ENCODE data around the gene DAGLA. TPM values are rescaled to one million over a fixed set of nuclear protein-coding genes. Genes with fewer than 3 reads are reported as not detected.

The DAGLA gene
- total and polyA plus RNA-seq, 8 donors: under 0.01 to 27.2 (median 1.0) TPM

- Histone ChIP-seq H3K36me3 (no peaks in the 10 kb centered on the region), H3K4me1 (peaks cover 25 to 45% (median 36%) of the 10 kb centered on the region in 4 donors), H3K27ac (peak overlapping the region; percentile 89 to 93 (median 91)), H3K9me3 (no peaks in the 10 kb centered on the region), H3K27me3 (peaks cover 0 to 25% (median 0%) of the 10 kb centered on the region in 3 donors), H3K4me3 (peak overlapping the region; percentile 50 to 66 (median 59))
- intact Hi-C loops (cut with DNase I; ENCODE audit: low total_unique reads): no loop called here
- peak in 1 of 2 donors; percentile 42 for DNase-seq
- 13 to 29% (median 17%) methylated on average over 16 to 17 of the region's 17 CpGs for WGBS, 5 donors
- TF ChIP-seq, protein P1, sequence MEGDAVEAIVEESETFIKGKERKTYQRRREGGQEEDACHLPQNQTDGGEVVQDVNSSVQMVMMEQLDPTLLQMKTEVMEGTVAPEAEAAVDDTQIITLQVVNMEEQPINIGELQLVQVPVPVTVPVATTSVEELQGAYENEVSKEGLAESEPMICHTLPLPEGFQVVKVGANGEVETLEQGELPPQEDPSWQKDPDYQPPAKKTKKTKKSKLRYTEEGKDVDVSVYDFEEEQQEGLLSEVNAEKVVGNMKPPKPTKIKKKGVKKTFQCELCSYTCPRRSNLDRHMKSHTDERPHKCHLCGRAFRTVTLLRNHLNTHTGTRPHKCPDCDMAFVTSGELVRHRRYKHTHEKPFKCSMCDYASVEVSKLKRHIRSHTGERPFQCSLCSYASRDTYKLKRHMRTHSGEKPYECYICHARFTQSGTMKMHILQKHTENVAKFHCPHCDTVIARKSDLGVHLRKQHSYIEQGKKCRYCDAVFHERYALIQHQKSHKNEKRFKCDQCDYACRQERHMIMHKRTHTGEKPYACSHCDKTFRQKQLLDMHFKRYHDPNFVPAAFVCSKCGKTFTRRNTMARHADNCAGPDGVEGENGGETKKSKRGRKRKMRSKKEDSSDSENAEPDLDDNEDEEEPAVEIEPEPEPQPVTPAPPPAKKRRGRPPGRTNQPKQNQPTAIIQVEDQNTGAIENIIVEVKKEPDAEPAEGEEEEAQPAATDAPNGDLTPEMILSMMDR (IDR thresholded peaks at IDR 0.05): no peak
- TF ChIP-seq POLR2AphosphoS5 (IDR thresholded peaks at IDR 0.05) (no peak), EP300 (IDR thresholded peaks at IDR 0.05) (no peak), POLR2A (IDR thresholded peaks at IDR 0.05) (no peak)
These were observed 72.8 kb downstream of the DAGLA start for GRCh38 chr11:61752925-61753521.

GRCh38 chr11:61753672-61754071 lies 73.5 kb downstream of the DAGLA start:
- intact Hi-C loops (cut with DNase I; ENCODE audit: low total_unique reads): no loop called here
- WGBS, 5 donors: 30 to 65% (median 45%) methylated on average over 5 of the region's 5 CpGs

GRCh38 chr11:61754534-61755482 lies 74.6 kb downstream of the DAGLA start:
- 33 to 60% (median 51%) methylated on average over 15 to 31 of the region's 31 CpGs for WGBS, 5 donors
- Histone ChIP-seq H3K4me3 (peak overlapping the region; percentile 50 to 66 (median 59)), H3K36me3 (no peaks in the 10 kb centered on the region), H3K4me1 (peaks cover 35 to 52% (median 51%) of the 10 kb centered on the region in 4 donors), H3K9me3 (no peaks in the 10 kb centered on the region), H3K27me3 (peaks cover 0 to 30% (median 0%) of the 10 kb centered on the region in 3 donors), H3K27ac (peak overlapping the region; percentile 89 to 93 (median 91))
- peak; percentile 71 to 85 for DNase-seq
- TF ChIP-seq EP300 (IDR thresholded peaks at IDR 0.05) (no peak), POLR2AphosphoS5 (IDR thresholded peaks at IDR 0.05) (peak in 2 of 3 donors; percentile 21 to 39)
- intact Hi-C loops (cut with DNase I; ENCODE audit: low total_unique reads): no loop called here

More at GRCh38 chr11:61753672-61754071, 73.5 kb downstream of the DAGLA start:
- no peaks in the 10 kb centered on the region for H3K36me3 ChIP-seq
- H3K4me1 ChIP-seq: peaks cover 29 to 50% (median 41%) of the 10 kb centered on the region in 4 donors
- H3K9me3 ChIP-seq: no peaks in the 10 kb centered on the region
- no peak for TF ChIP-seq EP300 (IDR thresholded peaks at IDR 0.05)
- TF ChIP-seq POLR2A (IDR thresholded peaks at IDR 0.05): no peak
- TF ChIP-seq, protein P1 (IDR thresholded peaks at IDR 0.05): no peak
- no peak for TF ChIP-seq POLR2AphosphoS5 (IDR thresholded peaks at IDR 0.05)
- peak overlapping the region; percentile 50 to 66 (median 59) for H3K4me3 ChIP-seq
- peak in 1 of 2 donors; percentile 31 for DNase-seq
- peaks cover 0 to 31% (median 0%) of the 10 kb centered on the region in 3 donors for H3K27me3 ChIP-seq
- H3K27ac ChIP-seq: peak overlapping the region; percentile 89 to 93 (median 91)

DNA sequence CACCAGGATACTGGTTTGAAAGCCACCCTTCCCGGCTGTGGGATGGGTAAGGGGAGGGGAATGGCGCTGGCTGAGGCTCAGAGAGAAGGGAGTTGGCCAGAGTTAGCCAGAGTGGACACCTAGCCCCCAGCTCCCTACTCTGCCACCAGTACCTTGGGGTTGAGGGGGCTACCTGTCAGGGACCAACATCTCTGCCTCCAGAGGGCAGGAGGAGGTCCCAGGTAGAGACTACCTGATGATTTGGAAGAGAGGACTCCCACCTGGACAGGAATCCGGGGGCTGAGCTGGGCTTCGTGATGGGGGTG lies 75.9 kb downstream of the DAGLA start:
- intact Hi-C loops (cut with DNase I; ENCODE audit: low total_unique reads): no loop called here
- 31 to 51% (median 39%) methylated on average over 2 to 4 of the region's 4 CpGs for WGBS, 5 donors
- peaks cover 39 to 64% (median 62%) of the 10 kb centered on the region in 4 donors for H3K4me1 ChIP-seq
- H3K36me3 ChIP-seq: no peaks in the 10 kb centered on the region
- TF ChIP-seq EP300 (IDR thresholded peaks at IDR 0.05): no peak
- TF ChIP-seq, protein P1 (IDR thresholded peaks at IDR 0.05): no peak
- TF ChIP-seq POLR2AphosphoS5 (IDR thresholded peaks at IDR 0.05): no peak
- TF ChIP-seq POLR2A (IDR thresholded peaks at IDR 0.05): no peak
- no peak for DNase-seq
- H3K27ac ChIP-seq: peak overlapping the region; percentile 89 to 93 (median 91)
- H3K27me3 ChIP-seq: peaks cover 0 to 32% (median 0%) of the 10 kb centered on the region in 3 donors
- H3K9me3 ChIP-seq: no peaks in the 10 kb centered on the region
- peak overlapping the region in 2 of 4 donors; percentile 62 to 66 for H3K4me3 ChIP-seq
